Measurements from ENCODE around the gene OR2AE1.

The OR2AE1 gene

DNA sequence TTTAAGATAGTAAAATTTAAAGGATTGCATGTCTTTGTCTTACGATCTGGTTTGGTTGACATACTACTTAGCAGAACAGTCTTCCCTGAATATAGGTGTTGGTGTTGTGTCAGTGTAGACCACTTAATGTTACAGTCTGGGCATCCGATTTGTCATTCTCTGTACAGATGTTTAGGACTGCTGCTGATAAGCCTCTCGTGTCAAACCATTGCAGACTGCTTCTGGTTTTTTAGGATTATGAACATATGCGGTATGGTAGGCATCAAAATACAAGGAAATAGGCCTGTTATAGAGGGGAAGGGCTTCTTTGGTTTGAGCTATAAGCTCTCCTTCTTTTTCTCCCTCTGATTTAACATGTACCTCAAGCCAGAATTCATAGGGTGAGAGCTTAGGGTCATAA lies 41.6 kb downstream of the OR2AE1 start:
- no peaks in the 10 kb centered on the region for H3K79me2 ChIP-seq (ENCODE audit: control insufficient read depth, insufficient read depth, low read length, unreplicated experiment)

GRCh38 chr7:99834382-99834781 lies 42.5 kb downstream of the OR2AE1 start:
- no peaks in the 10 kb centered on the region for H3K36me3 ChIP-seq (ENCODE audit: insufficient read depth, low read length)
- no peak overlapping the region for H3K4me3 ChIP-seq (ENCODE audit: low read depth, low read length)
- H3K79me2 ChIP-seq (ENCODE audit: control insufficient read depth, insufficient read depth, low read length, unreplicated experiment), result no peaks in the 10 kb centered on the region
- no peaks in the 10 kb centered on the region for H3K4me1 ChIP-seq (ENCODE audit: control insufficient read depth, insufficient read depth, low read length, unreplicated experiment)
- H3K27me3 ChIP-seq (ENCODE audit: insufficient read depth, low read length), result peaks cover 39% of the 10 kb centered on the region
- H3K27ac ChIP-seq (ENCODE audit: low read depth, low read length), result no peak overlapping the region
- no peak overlapping the region for H2AFZ ChIP-seq (ENCODE audit: low read length, unreplicated experiment)

More for the DNA sequence above, 41.6 kb downstream of the OR2AE1 start:
- no peaks in the 10 kb centered on the region for H3K36me3 ChIP-seq (ENCODE audit: insufficient read depth, low read length)
- no peaks in the 10 kb centered on the region for H3K4me1 ChIP-seq (ENCODE audit: control insufficient read depth, insufficient read depth, low read length, unreplicated experiment)
- H3K27ac ChIP-seq (ENCODE audit: low read depth, low read length), result no peak overlapping the region
- H3K27me3 ChIP-seq (ENCODE audit: insufficient read depth, low read length), result peaks cover 41% of the 10 kb centered on the region
- no peak overlapping the region for H3K4me3 ChIP-seq (ENCODE audit: low read depth, low read length)
- no peak overlapping the region for H2AFZ ChIP-seq (ENCODE audit: low read length, unreplicated experiment)

- Histone ChIP-seq H3K4me3 (ENCODE audit: low read depth, low read length) (no peak overlapping the region), H3K27me3 (ENCODE audit: insufficient read depth, low read length) (peaks cover 37% of the 10 kb centered on the region), H3K36me3 (ENCODE audit: insufficient read depth, low read length) (no peaks in the 10 kb centered on the region), H3K4me1 (ENCODE audit: control insufficient read depth, insufficient read depth, low read length, unreplicated experiment) (no peaks in the 10 kb centered on the region), H3K27ac (ENCODE audit: low read depth, low read length) (no peak overlapping the region), H3K79me2 (ENCODE audit: control insufficient read depth, insufficient read depth, low read length, unreplicated experiment) (no peaks in the 10 kb centered on the region), H2AFZ (ENCODE audit: low read length, unreplicated experiment) (no peak overlapping the region)
Observed at GRCh38 chr7:99833289-99833877, 43.5 kb downstream of the OR2AE1 start.

- Histone ChIP-seq H3K27ac (ENCODE audit: low read depth, low read length) (no peak overlapping the region), H3K4me3 (ENCODE audit: low read depth, low read length) (no peak overlapping the region), H3K79me2 (ENCODE audit: control insufficient read depth, insufficient read depth, low read length, unreplicated experiment) (no peaks in the 10 kb centered on the region), H3K27me3 (ENCODE audit: insufficient read depth, low read length) (peaks cover 54% of the 10 kb centered on the region), H3K36me3 (ENCODE audit: insufficient read depth, low read length) (no peaks in the 10 kb centered on the region), H2AFZ (ENCODE audit: low read length, unreplicated experiment) (no peak overlapping the region), H3K4me1 (ENCODE audit: control insufficient read depth, insufficient read depth, low read length, unreplicated experiment) (no peaks in the 10 kb centered on the region)
Observed at GRCh38 chr7:99831595-99831994, 45.2 kb downstream of the OR2AE1 start.

DNA sequence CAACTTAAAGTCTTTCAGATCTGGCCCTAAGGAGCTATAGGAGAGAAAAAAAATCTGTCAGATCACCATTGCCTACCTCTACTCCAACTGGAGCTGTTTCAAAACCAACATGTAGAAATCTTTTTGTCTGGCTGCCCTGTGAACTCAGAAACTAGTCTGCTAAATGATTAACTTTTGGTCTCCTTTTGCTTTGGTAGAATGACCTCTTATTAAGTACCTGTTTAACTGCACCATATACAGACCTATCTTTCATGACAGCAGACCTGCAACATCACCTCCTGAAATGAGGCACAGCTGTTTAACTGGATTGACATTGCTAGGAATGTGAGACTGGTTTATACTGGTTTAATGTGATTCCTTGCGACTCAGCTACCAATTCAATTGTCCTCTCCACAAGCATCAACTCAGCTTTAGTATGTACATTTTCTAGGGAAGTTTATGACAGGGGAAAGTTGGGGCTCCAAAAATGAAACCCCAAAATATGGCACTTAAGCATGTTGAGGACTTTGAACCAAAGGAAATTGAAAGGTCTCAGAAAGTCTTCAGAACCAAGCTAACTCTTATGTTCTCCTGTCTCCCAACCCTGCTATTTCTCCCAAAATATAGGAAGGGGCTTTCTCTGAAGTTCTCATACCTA lies 47.2 kb downstream of the OR2AE1 start:
- Histone ChIP-seq H3K27me3 (ENCODE audit: insufficient read depth, low read length) (peaks cover 64% of the 10 kb centered on the region), H3K4me1 (ENCODE audit: control insufficient read depth, insufficient read depth, low read length, unreplicated experiment) (no peaks in the 10 kb centered on the region), H3K27ac (ENCODE audit: low read depth, low read length) (no peak overlapping the region), H3K79me2 (ENCODE audit: control insufficient read depth, insufficient read depth, low read length, unreplicated experiment) (no peaks in the 10 kb centered on the region), H3K36me3 (ENCODE audit: insufficient read depth, low read length) (no peaks in the 10 kb centered on the region), H3K4me3 (ENCODE audit: low read depth, low read length) (no peak overlapping the region), H2AFZ (ENCODE audit: low read length, unreplicated experiment) (no peak overlapping the region)

DNA sequence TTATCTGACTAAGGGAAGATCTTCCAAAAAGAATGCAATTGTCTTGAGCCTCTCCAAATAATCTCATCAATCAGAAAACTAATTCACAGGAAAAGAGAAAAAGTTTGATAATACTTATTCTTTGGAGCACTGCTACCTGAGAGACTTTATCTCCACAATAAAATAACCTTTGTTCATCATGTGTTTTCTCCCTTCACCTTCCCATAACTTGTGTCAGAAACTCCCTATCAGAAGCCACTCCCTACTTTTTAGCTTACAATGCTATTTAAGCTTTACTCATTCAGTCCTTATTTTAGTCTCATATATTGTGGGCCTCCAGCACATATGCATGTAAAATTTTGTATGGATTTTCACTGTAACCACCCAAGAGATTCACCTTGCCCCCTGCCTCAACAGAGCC lies 48.0 kb downstream of the OR2AE1 start:
- H2AFZ ChIP-seq (ENCODE audit: low read length, unreplicated experiment), result no peak overlapping the region
- H3K4me3 ChIP-seq (ENCODE audit: low read depth, low read length), result no peak overlapping the region
- H3K36me3 ChIP-seq (ENCODE audit: insufficient read depth, low read length), result no peaks in the 10 kb centered on the region
- H3K27ac ChIP-seq (ENCODE audit: low read depth, low read length), result no peak overlapping the region
- H3K4me1 ChIP-seq (ENCODE audit: control insufficient read depth, insufficient read depth, low read length, unreplicated experiment), result no peaks in the 10 kb centered on the region
- H3K79me2 ChIP-seq (ENCODE audit: control insufficient read depth, insufficient read depth, low read length, unreplicated experiment), result no peaks in the 10 kb centered on the region
- H3K27me3 ChIP-seq (ENCODE audit: insufficient read depth, low read length), result peaks cover 66% of the 10 kb centered on the region

GRCh38 chr7:99827040-99827778 lies 49.6 kb downstream of the OR2AE1 start:
- no peak overlapping the region for H2AFZ ChIP-seq (ENCODE audit: low read length, unreplicated experiment)
- H3K27me3 ChIP-seq (ENCODE audit: insufficient read depth, low read length), result peaks cover 76% of the 10 kb centered on the region
- no peaks in the 10 kb centered on the region for H3K36me3 ChIP-seq (ENCODE audit: insufficient read depth, low read length)
- no peaks in the 10 kb centered on the region for H3K79me2 ChIP-seq (ENCODE audit: control insufficient read depth, insufficient read depth, low read length, unreplicated experiment)
- H3K4me3 ChIP-seq (ENCODE audit: low read depth, low read length), result no peak overlapping the region
- H3K4me1 ChIP-seq (ENCODE audit: control insufficient read depth, insufficient read depth, low read length, unreplicated experiment), result no peaks in the 10 kb centered on the region
- no peak overlapping the region for H3K27ac ChIP-seq (ENCODE audit: low read depth, low read length)
